ENCODE data around the gene NRBF2. TPM values are rescaled to one million over a fixed set of nuclear protein-coding genes. Genes with fewer than 3 reads are reported as not detected.

The NRBF2 gene
- total RNA-seq, 4 donors from 2014 or later: 10.2 to 29.2 (median 13.3) TPM

- Histone ChIP-seq H3K27me3 (no peaks in the 10 kb centered on the region), H3K9me3 (no peaks in the 10 kb centered on the region), H3K4me1 (no peaks in the 10 kb centered on the region), H3K27ac (no peak overlapping the region), H3K4me3 (no peak overlapping the region), H3K36me3 (peaks cover 2 to 88% of the 10 kb centered on the region in 2 donors)
- TF ChIP-seq POLR2A (IDR thresholded peaks at IDR 0.05) (no peak), CTCF (IDR thresholded peaks at IDR 0.05 in 4 of 5, conservative IDR thresholded peaks at IDR 0.05 in 1 of 5) (no peak)
- ATAC-seq (no peak), DNase-seq (no peak)
- intact Hi-C loops (cut with DNase I; ENCODE audit: low total_unique reads): no loop called here
- in situ Hi-C loops (cut with MboI; ENCODE audit: low sequenced_read_pairs in 4 of 4): no loop called here
Measured at GRCh38 chr10:63192826-63193225, 59.7 kb downstream of the NRBF2 start.

GRCh38 chr10:63197344-63198092, 64.4 kb downstream of the NRBF2 start:
- ATAC-seq (no peak), DNase-seq (no peak)
- no peaks in the 10 kb centered on the region for H3K27me3 ChIP-seq
- no peaks in the 10 kb centered on the region for H3K9me3 ChIP-seq
- TF ChIP-seq CTCF (IDR thresholded peaks at IDR 0.05 in 4 of 5, conservative IDR thresholded peaks at IDR 0.05 in 1 of 5) (no peak), POLR2A (IDR thresholded peaks at IDR 0.05) (no peak)
- peaks cover 2 to 3% of the 10 kb centered on the region in 2 donors for H3K4me1 ChIP-seq
- H3K36me3 ChIP-seq: peaks cover 0 to 79% of the 10 kb centered on the region in 2 donors
- no peak overlapping the region for H3K4me3 ChIP-seq
- in situ Hi-C loops (cut with MboI; ENCODE audit: low sequenced_read_pairs in 4 of 4): no loop called here
- H3K27ac ChIP-seq: no peak overlapping the region
- intact Hi-C loops (cut with DNase I; ENCODE audit: low total_unique reads): no loop called here

- H3K9me3 ChIP-seq: no peaks in the 10 kb centered on the region
- no peak overlapping the region for H3K27ac ChIP-seq
- ATAC-seq (no peak), DNase-seq (no peak)
- peaks cover 7 to 8% of the 10 kb centered on the region in 2 donors for H3K4me1 ChIP-seq
- in situ Hi-C loops (cut with MboI; ENCODE audit: low sequenced_read_pairs in 4 of 4): loop anchor here in 1 of 4 donors (25.0 kb wide), 2 partner anchors 263 to 513 kb away; partner anchors contain the start of gene JMJD1C
- no peak overlapping the region for H3K4me3 ChIP-seq
- H3K27me3 ChIP-seq: no peaks in the 10 kb centered on the region
- peaks cover 0 to 57% of the 10 kb centered on the region in 2 donors for H3K36me3 ChIP-seq
- intact Hi-C loops (cut with DNase I; ENCODE audit: low total_unique reads): no loop called here
- TF ChIP-seq POLR2A (IDR thresholded peaks at IDR 0.05) (no peak), CTCF (IDR thresholded peaks at IDR 0.05 in 4 of 5, conservative IDR thresholded peaks at IDR 0.05 in 1 of 5) (no peak)
Measured at GRCh38 chr10:63199716-63200115, 66.6 kb downstream of the NRBF2 start.

GRCh38 chr10:63200431-63200830, 67.3 kb downstream of the NRBF2 start:
- Histone ChIP-seq H3K36me3 (peaks cover 0 to 50% of the 10 kb centered on the region in 2 donors), H3K27me3 (no peaks in the 10 kb centered on the region), H3K4me3 (no peak overlapping the region), H3K4me1 (peaks cover 7 to 8% of the 10 kb centered on the region in 2 donors), H3K9me3 (no peaks in the 10 kb centered on the region), H3K27ac (no peak overlapping the region)
- TF ChIP-seq POLR2A (IDR thresholded peaks at IDR 0.05) (no peak), CTCF (IDR thresholded peaks at IDR 0.05 in 4 of 5, conservative IDR thresholded peaks at IDR 0.05 in 1 of 5) (no peak)
- in situ Hi-C loops (cut with MboI; ENCODE audit: low sequenced_read_pairs in 4 of 4): loop anchor here in 1 of 4 donors (25.0 kb wide), 2 partner anchors 262 to 512 kb away; partner anchors contain the start of gene JMJD1C
- no peak for DNase-seq
- intact Hi-C loops (cut with DNase I; ENCODE audit: low total_unique reads): no loop called here
- no peak for ATAC-seq
